ENCODE data around the gene RAB11FIP3. TPM values are rescaled to one million over a fixed set of nuclear protein-coding genes. Genes with fewer than 3 reads are reported as not detected.
A peak's percentile ranks its signal among the peaks of the same experiment; 100 is the strongest.

RAB11FIP3 gene
- total RNA-seq, 1 experiment from 2014 or later, result 12.8 TPM

GRCh38 chr16:401468-402348 lies 23.7 kb upstream of the RAB11FIP3 start, which contains the start of gene DECR2 (continued):
- TF ChIP-seq, protein P1, sequence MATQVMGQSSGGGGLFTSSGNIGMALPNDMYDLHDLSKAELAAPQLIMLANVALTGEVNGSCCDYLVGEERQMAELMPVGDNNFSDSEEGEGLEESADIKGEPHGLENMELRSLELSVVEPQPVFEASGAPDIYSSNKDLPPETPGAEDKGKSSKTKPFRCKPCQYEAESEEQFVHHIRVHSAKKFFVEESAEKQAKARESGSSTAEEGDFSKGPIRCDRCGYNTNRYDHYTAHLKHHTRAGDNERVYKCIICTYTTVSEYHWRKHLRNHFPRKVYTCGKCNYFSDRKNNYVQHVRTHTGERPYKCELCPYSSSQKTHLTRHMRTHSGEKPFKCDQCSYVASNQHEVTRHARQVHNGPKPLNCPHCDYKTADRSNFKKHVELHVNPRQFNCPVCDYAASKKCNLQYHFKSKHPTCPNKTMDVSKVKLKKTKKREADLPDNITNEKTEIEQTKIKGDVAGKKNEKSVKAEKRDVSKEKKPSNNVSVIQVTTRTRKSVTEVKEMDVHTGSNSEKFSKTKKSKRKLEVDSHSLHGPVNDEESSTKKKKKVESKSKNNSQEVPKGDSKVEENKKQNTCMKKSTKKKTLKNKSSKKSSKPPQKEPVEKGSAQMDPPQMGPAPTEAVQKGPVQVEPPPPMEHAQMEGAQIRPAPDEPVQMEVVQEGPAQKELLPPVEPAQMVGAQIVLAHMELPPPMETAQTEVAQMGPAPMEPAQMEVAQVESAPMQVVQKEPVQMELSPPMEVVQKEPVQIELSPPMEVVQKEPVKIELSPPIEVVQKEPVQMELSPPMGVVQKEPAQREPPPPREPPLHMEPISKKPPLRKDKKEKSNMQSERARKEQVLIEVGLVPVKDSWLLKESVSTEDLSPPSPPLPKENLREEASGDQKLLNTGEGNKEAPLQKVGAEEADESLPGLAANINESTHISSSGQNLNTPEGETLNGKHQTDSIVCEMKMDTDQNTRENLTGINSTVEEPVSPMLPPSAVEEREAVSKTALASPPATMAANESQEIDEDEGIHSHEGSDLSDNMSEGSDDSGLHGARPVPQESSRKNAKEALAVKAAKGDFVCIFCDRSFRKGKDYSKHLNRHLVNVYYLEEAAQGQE (IDR thresholded peaks at IDR 0.05; ENCODE audit: low read depth), result no peak
- TF ChIP-seq ZFX (IDR thresholded peaks at IDR 0.05), result peak; percentile 39; the same call in 1 of the 2 replicates
- peak; percentile 31 for TF ChIP-seq YY1 (IDR thresholded peaks at IDR 0.05; ENCODE audit: extremely low read depth, insufficient replicate concordance, low read depth, low read length)
- peak; percentile 35 for TF ChIP-seq POLR2A (IDR thresholded peaks at IDR 0.05; ENCODE audit: borderline replicate concordance, extremely low read depth, insufficient read depth, insufficient read length)
- no peak for TF ChIP-seq SIN3A (IDR thresholded peaks at IDR 0.05; ENCODE audit: low read depth)

DNA sequence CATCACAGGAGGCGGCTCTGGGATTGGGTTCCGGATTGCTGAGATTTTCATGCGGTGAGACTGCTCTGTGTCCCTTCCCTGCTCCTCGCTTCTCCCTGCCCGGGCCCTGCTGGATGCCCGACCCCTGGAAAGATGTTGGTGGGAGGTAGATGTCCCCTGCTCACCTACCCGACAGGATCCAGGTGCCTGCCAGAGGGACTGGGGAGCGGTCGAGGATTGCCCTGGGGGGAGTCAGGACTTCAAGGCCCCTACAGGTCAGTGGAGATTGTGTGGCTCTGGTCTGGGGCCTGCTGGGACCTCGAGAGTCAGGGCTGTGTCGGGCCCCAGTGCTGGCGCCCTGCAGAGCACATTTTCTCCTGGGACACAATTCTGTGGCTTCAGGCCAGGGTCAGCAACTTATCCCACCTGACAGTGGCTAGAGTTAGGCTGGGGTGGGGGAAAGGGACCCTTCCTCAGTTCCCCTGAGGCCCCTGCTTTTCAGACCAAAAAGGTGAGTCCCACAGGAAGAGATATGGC lies 20.4 kb upstream of the RAB11FIP3 start:
- Histone ChIP-seq H3K9ac (ENCODE audit: low read length) (no peak overlapping the region), H3K9me2 (ENCODE audit: insufficient read depth) (no peaks in the 10 kb centered on the region), H2AFZ (ENCODE audit: low read depth, low read length, poor library complexity, severe bottlenecking) (no peak overlapping the region), H3K27me3 (ENCODE audit: insufficient read depth, low read length) (no peaks in the 10 kb centered on the region), H4K20me1 (ENCODE audit: insufficient read depth) (no peaks in the 10 kb centered on the region), H3K79me2 (ENCODE audit: insufficient read depth, low read length) (no peaks in the 10 kb centered on the region), H3K4me1 (ENCODE audit: control insufficient read depth in 1 of 2, insufficient read depth in 2 of 2, low read length in 2 of 2) (peaks cover 0 to 7% of the 10 kb centered on the region in 2 experiments; a peak in 1 of 4 replicates), H3K4me3 (replicated peaks in 1 of 2; ENCODE audit: low read depth in 1 of 2, low read length in 2 of 2) (no peak overlapping the region), H3K36me3 (ENCODE audit: control insufficient read depth in 1 of 2, insufficient read depth in 2 of 2, low read length in 2 of 2) (no peaks in the 10 kb centered on the region), H3K27ac (ENCODE audit: low read depth, low read length) (no peak overlapping the region), H3K9me3 (ENCODE audit: control insufficient read depth in 1 of 2, insufficient read depth in 1 of 2, low read depth in 1 of 2, low read length in 2 of 2) (no peaks in the 10 kb centered on the region), H3K4me2 (ENCODE audit: low read length) (no peak overlapping the region)
- no TSS peak for BruUV-seq (replicated peaks)
- ATAC-seq, result no peak
- RAD21 ChIA-PET (ENCODE audit: low non-redundant PET in 1 of 2, low total read pairs in 2 of 2, uncharacterized antibody in 2 of 2, unreplicated experiment in 2 of 2), result no interaction called here
- no peak for DNase-seq (ENCODE audit: low read depth, low spot score)
- CTCF ChIA-PET, result no interaction called here
- intact Hi-C loops (cut with micrococcal nuclease), result no loop called here
- TF ChIP-seq EGR1 (IDR thresholded peaks at IDR 0.05; ENCODE audit: low read depth) (no peak), EZH2phosphoT487 (IDR thresholded peaks at IDR 0.05; ENCODE audit: borderline replicate concordance) (no peak), POLR2AphosphoS5 (IDR thresholded peaks at IDR 0.05; ENCODE audit: low read depth, low read length) (no peak), JUND (IDR thresholded peaks at IDR 0.05) (no peak), SRF (IDR thresholded peaks at IDR 0.05; ENCODE audit: low read depth) (no peak), YY1 (IDR thresholded peaks at IDR 0.05; ENCODE audit: extremely low read depth, insufficient replicate concordance, low read depth, low read length) (no peak), RAD21 (IDR thresholded peaks at IDR 0.05; ENCODE audit: low read depth) (no peak), CEBPB (IDR thresholded peaks at IDR 0.05; ENCODE audit: low read depth) (no peak), POLR2A (IDR thresholded peaks at IDR 0.05; ENCODE audit: borderline replicate concordance, extremely low read depth, insufficient read depth, insufficient read length) (no peak), CBX3 (IDR thresholded peaks at IDR 0.05; ENCODE audit: low read depth) (no peak)
- TF ChIP-seq, protein P2, sequence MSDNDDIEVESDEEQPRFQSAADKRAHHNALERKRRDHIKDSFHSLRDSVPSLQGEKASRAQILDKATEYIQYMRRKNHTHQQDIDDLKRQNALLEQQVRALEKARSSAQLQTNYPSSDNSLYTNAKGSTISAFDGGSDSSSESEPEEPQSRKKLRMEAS (IDR thresholded peaks at IDR 0.05), result no peak
- TF ChIP-seq, protein P1 (IDR thresholded peaks at IDR 0.05; ENCODE audit: low read depth), result no peak
- POLR2A ChIA-PET, result no interaction called here
